Measurements from ENCODE around the gene UNC119.
A peak's percentile ranks its signal among the peaks of the same experiment; 100 is the strongest.

DNA sequence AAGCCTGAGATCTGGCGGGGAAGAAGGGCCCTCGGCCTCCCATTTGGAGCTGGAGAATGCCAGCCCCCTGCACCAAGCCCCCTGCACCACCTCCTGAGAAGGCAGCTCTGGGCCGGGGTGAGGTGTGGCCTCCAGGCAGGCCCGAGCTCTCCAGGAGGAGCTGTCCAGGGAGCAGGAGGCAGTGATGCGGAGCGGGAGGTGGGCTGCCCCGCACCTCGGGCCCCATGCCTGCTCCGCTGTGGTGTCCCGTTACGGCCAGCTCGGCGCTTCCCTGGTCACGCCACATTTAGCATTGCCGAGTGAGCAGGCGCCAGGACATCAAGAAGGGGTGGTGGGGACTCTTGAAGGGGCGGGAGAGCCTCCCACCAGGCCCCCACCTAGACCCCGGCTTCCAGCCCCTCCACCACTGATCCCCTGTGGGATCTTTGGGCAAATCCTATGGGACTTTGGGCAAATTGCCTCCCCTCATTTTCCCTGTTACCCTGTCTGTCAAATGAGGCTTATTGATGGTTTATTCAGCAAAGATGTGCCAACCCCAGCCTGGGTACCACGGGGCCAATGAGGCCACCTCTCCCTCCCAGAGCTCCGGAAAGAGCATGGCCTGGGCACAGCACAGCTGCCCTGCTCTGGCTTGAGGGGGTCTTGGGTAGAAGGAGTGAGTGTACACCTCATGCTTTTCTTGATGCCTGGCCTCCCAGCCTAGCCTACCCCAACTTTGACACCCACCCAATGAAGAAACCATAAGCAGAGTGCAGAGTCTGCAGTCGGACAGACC lies 30.9 kb downstream of the UNC119 start:
- TF ChIP-seq CREB1 (CRISPR knock-in tag; IDR thresholded peaks at IDR 0.05; ENCODE audit: low read depth) (no peak), NANOG (IDR thresholded peaks at IDR 0.05; ENCODE audit: borderline replicate concordance) (no peak), JUNB (IDR thresholded peaks at IDR 0.05; ENCODE audit: unreplicated experiment) (no peak), EZH2phosphoT487 (IDR thresholded peaks at IDR 0.05; ENCODE audit: unreplicated experiment) (no peak), EZH2 (IDR thresholded peaks at IDR 0.05; ENCODE audit: low read depth, unreplicated experiment) (no peak), POLR2AphosphoS5 (IDR thresholded peaks at IDR 0.05; ENCODE audit: low read depth) (no peak)
- TF ChIP-seq, protein P1, sequence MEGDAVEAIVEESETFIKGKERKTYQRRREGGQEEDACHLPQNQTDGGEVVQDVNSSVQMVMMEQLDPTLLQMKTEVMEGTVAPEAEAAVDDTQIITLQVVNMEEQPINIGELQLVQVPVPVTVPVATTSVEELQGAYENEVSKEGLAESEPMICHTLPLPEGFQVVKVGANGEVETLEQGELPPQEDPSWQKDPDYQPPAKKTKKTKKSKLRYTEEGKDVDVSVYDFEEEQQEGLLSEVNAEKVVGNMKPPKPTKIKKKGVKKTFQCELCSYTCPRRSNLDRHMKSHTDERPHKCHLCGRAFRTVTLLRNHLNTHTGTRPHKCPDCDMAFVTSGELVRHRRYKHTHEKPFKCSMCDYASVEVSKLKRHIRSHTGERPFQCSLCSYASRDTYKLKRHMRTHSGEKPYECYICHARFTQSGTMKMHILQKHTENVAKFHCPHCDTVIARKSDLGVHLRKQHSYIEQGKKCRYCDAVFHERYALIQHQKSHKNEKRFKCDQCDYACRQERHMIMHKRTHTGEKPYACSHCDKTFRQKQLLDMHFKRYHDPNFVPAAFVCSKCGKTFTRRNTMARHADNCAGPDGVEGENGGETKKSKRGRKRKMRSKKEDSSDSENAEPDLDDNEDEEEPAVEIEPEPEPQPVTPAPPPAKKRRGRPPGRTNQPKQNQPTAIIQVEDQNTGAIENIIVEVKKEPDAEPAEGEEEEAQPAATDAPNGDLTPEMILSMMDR (conservative IDR thresholded peaks at IDR 0.05; ENCODE audit: low read depth in 2 of 2), result no peak
- TF ChIP-seq, protein P2, sequence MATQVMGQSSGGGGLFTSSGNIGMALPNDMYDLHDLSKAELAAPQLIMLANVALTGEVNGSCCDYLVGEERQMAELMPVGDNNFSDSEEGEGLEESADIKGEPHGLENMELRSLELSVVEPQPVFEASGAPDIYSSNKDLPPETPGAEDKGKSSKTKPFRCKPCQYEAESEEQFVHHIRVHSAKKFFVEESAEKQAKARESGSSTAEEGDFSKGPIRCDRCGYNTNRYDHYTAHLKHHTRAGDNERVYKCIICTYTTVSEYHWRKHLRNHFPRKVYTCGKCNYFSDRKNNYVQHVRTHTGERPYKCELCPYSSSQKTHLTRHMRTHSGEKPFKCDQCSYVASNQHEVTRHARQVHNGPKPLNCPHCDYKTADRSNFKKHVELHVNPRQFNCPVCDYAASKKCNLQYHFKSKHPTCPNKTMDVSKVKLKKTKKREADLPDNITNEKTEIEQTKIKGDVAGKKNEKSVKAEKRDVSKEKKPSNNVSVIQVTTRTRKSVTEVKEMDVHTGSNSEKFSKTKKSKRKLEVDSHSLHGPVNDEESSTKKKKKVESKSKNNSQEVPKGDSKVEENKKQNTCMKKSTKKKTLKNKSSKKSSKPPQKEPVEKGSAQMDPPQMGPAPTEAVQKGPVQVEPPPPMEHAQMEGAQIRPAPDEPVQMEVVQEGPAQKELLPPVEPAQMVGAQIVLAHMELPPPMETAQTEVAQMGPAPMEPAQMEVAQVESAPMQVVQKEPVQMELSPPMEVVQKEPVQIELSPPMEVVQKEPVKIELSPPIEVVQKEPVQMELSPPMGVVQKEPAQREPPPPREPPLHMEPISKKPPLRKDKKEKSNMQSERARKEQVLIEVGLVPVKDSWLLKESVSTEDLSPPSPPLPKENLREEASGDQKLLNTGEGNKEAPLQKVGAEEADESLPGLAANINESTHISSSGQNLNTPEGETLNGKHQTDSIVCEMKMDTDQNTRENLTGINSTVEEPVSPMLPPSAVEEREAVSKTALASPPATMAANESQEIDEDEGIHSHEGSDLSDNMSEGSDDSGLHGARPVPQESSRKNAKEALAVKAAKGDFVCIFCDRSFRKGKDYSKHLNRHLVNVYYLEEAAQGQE (IDR thresholded peaks at IDR 0.05; ENCODE audit: unreplicated experiment), result peak; percentile 52

Data from GM23338 (cell line).